ENCODE results near the gene SH3RF3. TPM values are rescaled to one million over a fixed set of nuclear protein-coding genes. Genes with fewer than 3 reads are reported as not detected.

The SH3RF3 gene
- polyA plus RNA-seq, 1 of the 3 experiments (the other 2 are of a cell fraction), result 1.9 TPM

DNA sequence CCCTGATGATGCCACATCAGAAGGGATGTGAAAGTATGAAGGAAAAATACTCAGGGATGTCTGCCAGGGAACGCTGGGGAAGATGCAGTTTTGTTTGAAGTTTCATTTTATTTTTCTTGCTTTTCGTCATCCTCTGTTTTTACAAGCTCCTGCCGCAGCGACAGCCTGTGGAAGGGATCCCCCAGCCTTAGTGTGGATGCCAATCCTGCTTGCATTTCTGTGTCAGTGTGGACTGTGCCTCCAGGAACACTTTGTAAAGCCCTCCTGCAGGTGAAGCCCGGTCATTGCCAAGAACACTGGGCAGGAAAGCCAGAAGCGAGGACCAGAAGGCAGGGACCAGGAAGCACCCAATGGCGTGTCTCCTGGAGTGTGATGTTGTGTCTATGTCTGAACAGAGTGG is 250.5 kb downstream of the SH3RF3 start (continued):
- TF ChIP-seq, protein P1, sequence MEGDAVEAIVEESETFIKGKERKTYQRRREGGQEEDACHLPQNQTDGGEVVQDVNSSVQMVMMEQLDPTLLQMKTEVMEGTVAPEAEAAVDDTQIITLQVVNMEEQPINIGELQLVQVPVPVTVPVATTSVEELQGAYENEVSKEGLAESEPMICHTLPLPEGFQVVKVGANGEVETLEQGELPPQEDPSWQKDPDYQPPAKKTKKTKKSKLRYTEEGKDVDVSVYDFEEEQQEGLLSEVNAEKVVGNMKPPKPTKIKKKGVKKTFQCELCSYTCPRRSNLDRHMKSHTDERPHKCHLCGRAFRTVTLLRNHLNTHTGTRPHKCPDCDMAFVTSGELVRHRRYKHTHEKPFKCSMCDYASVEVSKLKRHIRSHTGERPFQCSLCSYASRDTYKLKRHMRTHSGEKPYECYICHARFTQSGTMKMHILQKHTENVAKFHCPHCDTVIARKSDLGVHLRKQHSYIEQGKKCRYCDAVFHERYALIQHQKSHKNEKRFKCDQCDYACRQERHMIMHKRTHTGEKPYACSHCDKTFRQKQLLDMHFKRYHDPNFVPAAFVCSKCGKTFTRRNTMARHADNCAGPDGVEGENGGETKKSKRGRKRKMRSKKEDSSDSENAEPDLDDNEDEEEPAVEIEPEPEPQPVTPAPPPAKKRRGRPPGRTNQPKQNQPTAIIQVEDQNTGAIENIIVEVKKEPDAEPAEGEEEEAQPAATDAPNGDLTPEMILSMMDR (IDR thresholded peaks at IDR 0.05), result no peak
- TF ChIP-seq POLR2AphosphoS5 (IDR thresholded peaks at IDR 0.05; ENCODE audit: low read depth, low read length) (no peak), SMC3 (IDR thresholded peaks at IDR 0.05; ENCODE audit: low read depth, low read length) (no peak), NRF1 (IDR thresholded peaks at IDR 0.05; ENCODE audit: low read depth, low read length) (no peak), NFIC (IDR thresholded peaks at IDR 0.05; ENCODE audit: borderline replicate concordance) (no peak)

DNA sequence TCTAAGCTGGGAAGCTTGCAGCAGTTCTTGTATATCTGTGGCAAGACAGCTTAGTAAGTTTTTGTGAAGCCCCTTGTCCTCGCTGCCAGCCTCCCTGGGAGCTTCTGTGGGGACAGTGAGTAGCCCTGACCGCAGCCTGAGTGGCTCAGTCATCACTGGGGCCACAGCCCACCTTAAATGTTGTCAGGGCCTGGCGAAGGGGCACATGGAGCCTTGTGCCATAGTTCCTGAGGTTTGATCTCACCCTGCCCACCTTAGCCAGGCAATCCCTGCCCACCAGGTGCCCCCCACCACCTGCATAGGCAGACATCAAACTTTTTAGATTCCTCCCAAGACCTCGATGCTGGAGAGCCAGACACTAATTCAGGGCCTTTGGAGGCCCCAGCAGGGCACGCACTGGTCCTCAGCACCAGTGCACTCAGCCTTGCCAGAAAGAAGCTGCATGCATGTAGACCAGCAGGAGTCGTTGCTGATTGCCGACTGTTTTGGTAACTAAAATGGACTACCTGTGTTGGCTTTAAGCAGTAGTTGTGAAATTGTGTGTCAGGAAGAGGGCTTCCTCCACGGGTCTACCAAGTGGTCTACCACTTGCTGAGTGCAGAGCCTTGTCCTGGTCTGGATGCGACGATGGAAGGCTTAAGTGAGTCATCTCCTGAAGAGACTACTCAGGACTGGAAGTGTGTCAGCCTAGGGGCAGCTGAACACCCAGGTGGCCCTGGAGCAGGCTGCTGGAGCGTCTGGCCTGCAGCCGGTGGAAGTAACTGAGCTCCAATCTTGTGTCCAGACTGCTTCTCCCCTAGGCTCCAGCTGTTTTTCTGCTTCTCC is 251.7 kb downstream of the SH3RF3 start:
- peaks cover 13 to 22% of the 10 kb centered on the region in 2 experiments; a peak in 2 of 4 replicates for H3K4me1 ChIP-seq (ENCODE audit: control insufficient read depth in 1 of 2, insufficient read depth in 2 of 2, low read depth in 1 of 2, low read length in 1 of 2)
- no peak overlapping the region for H3K4me2 ChIP-seq
- H4K20me1 ChIP-seq (ENCODE audit: insufficient read depth), result 0 out of 2 replicates have a peak, but pooled peaks cover 3% of the 10 kb centered on the region
- POLR2A ChIA-PET, result no interaction called here
- H3K79me2 ChIP-seq (ENCODE audit: insufficient read depth), result no peaks in the 10 kb centered on the region
- no peaks in the 10 kb centered on the region for H3K27me3 ChIP-seq (ENCODE audit: insufficient read depth)
- H3K4me3 ChIP-seq (ENCODE audit: low read depth in 2 of 2, low read length in 1 of 2), result no peak overlapping the region
- H2AFZ ChIP-seq (ENCODE audit: low read depth), result no peak overlapping the region
- TF ChIP-seq FOSL2 (IDR thresholded peaks at IDR 0.05; ENCODE audit: borderline replicate concordance, low read depth) (peak; percentile 5; the same call in 1 of the 2 replicates), TCF12 (IDR thresholded peaks at IDR 0.05) (peak; percentile 80), CHD2 (IDR thresholded peaks at IDR 0.05; ENCODE audit: low read length, partially characterized antibody) (no peak), GABPA (IDR thresholded peaks at IDR 0.05; ENCODE audit: low read depth) (no peak)
- no peaks in the 10 kb centered on the region for H3K36me3 ChIP-seq (replicated peaks in 1 of 2; ENCODE audit: control insufficient read depth in 1 of 2, insufficient read depth in 2 of 2, low read length in 1 of 2)
- H3K9ac ChIP-seq, result no peak overlapping the region
- no peak for DNase-seq
- H3K9me3 ChIP-seq, result no peaks in the 10 kb centered on the region
- H3F3A ChIP-seq (replicated peaks; ENCODE audit: insufficient read depth), result no peaks in the 10 kb centered on the region
- CTCF ChIA-PET, result interaction anchor here (0.6 to 1.5 kb wide), 3 partner anchors 10 to 129 kb away, joined by 3 to 4 read pairs (median 3); no protein-coding TSS in a partner anchor
- no peaks in the 10 kb centered on the region for H3K9me2 ChIP-seq
- H3K27ac ChIP-seq (ENCODE audit: low read depth in 2 of 2, low read length in 1 of 2), result no peak overlapping the region
- WGBS (ENCODE audit: low lambda C conversion rate), result 63% methylated on average over 11 of the region's 12 CpGs

DNA sequence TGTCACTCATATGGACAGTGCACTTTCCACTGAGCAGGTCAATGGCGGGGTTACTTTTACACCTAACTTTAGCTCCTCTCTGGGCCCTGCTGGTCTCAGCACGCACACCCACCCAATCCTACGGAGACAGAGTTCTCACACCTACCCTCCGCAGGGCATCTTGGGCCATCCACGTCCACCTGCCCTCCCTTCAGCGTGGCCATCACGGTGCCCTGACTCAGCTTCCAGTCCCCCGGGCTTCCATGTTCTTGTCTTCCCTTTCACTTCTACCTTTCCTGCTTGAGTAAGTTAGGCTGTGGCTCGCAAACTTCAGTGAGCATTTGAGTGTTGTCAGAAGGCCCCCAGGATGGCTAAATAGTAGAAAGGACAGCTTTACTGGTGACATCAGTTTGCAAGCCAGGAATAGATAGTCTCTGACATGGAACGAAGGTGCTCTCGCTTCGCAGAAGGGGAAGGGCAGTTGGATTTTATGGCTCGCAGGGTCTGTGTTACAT is 252.4 kb downstream of the SH3RF3 start:
- Histone ChIP-seq H3K27me3 (ENCODE audit: insufficient read depth) (no peaks in the 10 kb centered on the region), H3K9me3 (no peaks in the 10 kb centered on the region), H3K9ac (no peak overlapping the region), H3K9me2 (no peaks in the 10 kb centered on the region), H3K4me3 (ENCODE audit: low read depth in 2 of 2, low read length in 1 of 2) (no peak overlapping the region), H3K79me2 (ENCODE audit: insufficient read depth) (no peaks in the 10 kb centered on the region), H4K20me1 (ENCODE audit: insufficient read depth) (0 out of 2 replicates have a peak, but pooled peaks cover 3% of the 10 kb centered on the region), H3K4me2 (no peak overlapping the region), H3F3A (replicated peaks; ENCODE audit: insufficient read depth) (no peaks in the 10 kb centered on the region), H3K27ac (ENCODE audit: low read depth in 2 of 2, low read length in 1 of 2) (no peak overlapping the region), H2AFZ (ENCODE audit: low read depth) (no peak overlapping the region), H3K4me1 (ENCODE audit: control insufficient read depth in 1 of 2, insufficient read depth in 2 of 2, low read depth in 1 of 2, low read length in 1 of 2) (peaks cover 13 to 22% of the 10 kb centered on the region in 2 experiments; a peak in 2 of 4 replicates), H3K36me3 (replicated peaks in 1 of 2; ENCODE audit: control insufficient read depth in 1 of 2, insufficient read depth in 2 of 2, low read length in 1 of 2) (no peaks in the 10 kb centered on the region)
- ChIA-PET POLR2A (no interaction called here), CTCF (interaction anchor here (1.1 kb wide), 1 partner anchor 129 kb away, joined by 4 read pairs; no protein-coding TSS in a partner anchor)
- DNase-seq, result no peak
- WGBS (ENCODE audit: low lambda C conversion rate), result 95% methylated on average over 13 of the region's 13 CpGs
- TF ChIP-seq, protein P2, sequence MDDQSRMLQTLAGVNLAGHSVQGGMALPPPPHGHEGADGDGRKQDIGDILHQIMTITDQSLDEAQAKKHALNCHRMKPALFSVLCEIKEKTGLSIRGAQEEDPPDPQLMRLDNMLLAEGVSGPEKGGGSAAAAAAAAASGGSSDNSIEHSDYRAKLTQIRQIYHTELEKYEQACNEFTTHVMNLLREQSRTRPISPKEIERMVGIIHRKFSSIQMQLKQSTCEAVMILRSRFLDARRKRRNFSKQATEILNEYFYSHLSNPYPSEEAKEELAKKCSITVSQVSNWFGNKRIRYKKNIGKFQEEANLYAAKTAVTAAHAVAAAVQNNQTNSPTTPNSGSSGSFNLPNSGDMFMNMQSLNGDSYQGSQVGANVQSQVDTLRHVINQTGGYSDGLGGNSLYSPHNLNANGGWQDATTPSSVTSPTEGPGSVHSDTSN (IDR thresholded peaks at IDR 0.05), result no peak
- TF ChIP-seq EP300 (IDR thresholded peaks at IDR 0.05; ENCODE audit: borderline replicate concordance in 1 of 2, low read depth in 1 of 2, low read length in 1 of 2) (no peak), RXRA (IDR thresholded peaks at IDR 0.05; ENCODE audit: borderline replicate concordance, low read depth) (no peak), CHD2 (IDR thresholded peaks at IDR 0.05; ENCODE audit: low read length, partially characterized antibody) (no peak), POLR2AphosphoS5 (IDR thresholded peaks at IDR 0.05; ENCODE audit: low read depth, low read length) (no peak), FOSL2 (IDR thresholded peaks at IDR 0.05; ENCODE audit: borderline replicate concordance, low read depth) (no peak), RAD21 (IDR thresholded peaks at IDR 0.05; ENCODE audit: low read length) (no peak), EZH2phosphoT487 (IDR thresholded peaks at IDR 0.05; ENCODE audit: borderline replicate concordance, low read depth) (no peak)
- TF ChIP-seq, protein P3, sequence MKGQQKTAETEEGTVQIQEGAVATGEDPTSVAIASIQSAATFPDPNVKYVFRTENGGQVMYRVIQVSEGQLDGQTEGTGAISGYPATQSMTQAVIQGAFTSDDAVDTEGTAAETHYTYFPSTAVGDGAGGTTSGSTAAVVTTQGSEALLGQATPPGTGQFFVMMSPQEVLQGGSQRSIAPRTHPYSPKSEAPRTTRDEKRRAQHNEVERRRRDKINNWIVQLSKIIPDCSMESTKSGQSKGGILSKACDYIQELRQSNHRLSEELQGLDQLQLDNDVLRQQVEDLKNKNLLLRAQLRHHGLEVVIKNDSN (IDR thresholded peaks at IDR 0.05; ENCODE audit: borderline replicate concordance, low read depth), result no peak
- TF ChIP-seq, protein P4, sequence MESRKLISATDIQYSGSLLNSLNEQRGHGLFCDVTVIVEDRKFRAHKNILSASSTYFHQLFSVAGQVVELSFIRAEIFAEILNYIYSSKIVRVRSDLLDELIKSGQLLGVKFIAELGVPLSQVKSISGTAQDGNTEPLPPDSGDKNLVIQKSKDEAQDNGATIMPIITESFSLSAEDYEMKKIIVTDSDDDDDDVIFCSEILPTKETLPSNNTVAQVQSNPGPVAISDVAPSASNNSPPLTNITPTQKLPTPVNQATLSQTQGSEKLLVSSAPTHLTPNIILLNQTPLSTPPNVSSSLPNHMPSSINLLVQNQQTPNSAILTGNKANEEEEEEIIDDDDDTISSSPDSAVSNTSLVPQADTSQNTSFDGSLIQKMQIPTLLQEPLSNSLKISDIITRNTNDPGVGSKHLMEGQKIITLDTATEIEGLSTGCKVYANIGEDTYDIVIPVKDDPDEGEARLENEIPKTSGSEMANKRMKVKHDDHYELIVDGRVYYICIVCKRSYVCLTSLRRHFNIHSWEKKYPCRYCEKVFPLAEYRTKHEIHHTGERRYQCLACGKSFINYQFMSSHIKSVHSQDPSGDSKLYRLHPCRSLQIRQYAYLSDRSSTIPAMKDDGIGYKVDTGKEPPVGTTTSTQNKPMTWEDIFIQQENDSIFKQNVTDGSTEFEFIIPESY (IDR thresholded peaks at IDR 0.05; ENCODE audit: borderline replicate concordance, low read depth), result no peak
- TF ChIP-seq, protein P5, sequence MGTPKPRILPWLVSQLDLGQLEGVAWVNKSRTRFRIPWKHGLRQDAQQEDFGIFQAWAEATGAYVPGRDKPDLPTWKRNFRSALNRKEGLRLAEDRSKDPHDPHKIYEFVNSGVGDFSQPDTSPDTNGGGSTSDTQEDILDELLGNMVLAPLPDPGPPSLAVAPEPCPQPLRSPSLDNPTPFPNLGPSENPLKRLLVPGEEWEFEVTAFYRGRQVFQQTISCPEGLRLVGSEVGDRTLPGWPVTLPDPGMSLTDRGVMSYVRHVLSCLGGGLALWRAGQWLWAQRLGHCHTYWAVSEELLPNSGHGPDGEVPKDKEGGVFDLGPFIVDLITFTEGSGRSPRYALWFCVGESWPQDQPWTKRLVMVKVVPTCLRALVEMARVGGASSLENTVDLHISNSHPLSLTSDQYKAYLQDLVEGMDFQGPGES (IDR thresholded peaks at IDR 0.05; ENCODE audit: low read depth, low read length), result no peak

Measured in SK-N-SH (cell line).